ENCODE data around the gene BLTP3A.
"Not testable (repeated sequence)": the region's sequence is repeated elsewhere in the genome, so short reads cannot be mapped to it uniquely, and the experiment has no call there.

Gene BLTP3A, protein sequence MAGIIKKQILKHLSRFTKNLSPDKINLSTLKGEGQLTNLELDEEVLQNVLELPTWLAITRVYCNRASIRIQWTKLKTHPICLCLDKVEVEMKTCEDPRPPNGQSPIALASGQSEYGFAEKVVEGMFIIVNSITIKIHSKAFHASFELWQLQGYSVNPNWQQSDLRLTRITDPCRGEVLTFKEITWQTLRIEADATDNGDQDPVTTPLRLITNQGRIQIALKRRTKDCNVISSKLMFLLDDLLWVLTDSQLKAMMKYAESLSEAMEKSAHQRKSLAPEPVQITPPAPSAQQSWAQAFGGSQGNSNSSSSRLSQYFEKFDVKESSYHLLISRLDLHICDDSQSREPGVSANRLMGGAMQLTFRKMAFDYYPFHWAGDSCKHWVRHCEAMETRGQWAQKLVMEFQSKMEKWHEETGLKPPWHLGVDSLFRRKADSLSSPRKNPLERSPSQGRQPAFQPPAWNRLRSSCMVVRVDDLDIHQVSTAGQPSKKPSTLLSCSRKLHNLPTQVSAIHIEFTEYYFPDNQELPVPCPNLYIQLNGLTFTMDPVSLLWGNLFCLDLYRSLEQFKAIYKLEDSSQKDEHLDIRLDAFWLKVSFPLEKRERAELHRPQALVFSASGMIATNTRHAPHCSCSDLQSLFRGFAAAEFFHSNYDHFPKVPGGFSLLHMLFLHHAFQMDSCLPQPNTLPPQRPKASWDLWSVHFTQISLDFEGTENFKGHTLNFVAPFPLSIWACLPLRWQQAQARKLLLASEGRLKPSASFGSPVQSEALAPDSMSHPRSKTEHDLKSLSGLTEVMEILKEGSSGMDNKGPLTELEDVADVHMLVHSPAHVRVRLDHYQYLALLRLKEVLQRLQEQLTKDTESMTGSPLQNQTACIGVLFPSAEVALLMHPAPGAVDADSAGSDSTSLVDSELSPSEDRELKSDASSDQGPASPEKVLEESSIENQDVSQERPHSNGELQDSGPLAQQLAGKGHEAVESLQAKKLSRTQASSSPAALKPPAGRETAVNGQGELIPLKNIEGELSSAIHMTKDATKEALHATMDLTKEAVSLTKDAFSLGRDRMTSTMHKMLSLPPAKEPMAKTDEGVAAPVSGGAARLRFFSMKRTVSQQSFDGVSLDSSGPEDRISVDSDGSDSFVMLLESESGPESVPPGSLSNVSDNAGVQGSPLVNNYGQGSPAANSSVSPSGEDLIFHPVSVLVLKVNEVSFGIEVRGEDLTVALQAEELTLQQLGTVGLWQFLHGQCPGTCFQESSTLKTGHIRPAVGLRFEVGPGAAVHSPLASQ (N-terminal part only)

GRCh38 chr6:34791701-34792604 is at the start of gene BLTP3A:
TSS of gene BLTP3A (plus strand) at chr6:34792083. CDS start at chr6:34792251, 168 bp downstream.
- intact Hi-C loops (cut with DNase I; ENCODE audit: low total_unique reads): loop anchor here (5.0 kb wide), 1 partner anchor 95 kb away; the partner anchor contains the start of genes ANKS1A and TAF11
- H3K27me3 ChIP-seq: no peaks in the 10 kb centered on the region
- TF ChIP-seq CTCF (IDR thresholded peaks at IDR 0.05): peak in 1 of 2 experiments; percentile 15
- no peaks in the 10 kb centered on the region for H3K9me3 ChIP-seq
- DNase-seq: peak; percentile 49 to 81
- H3K36me3 ChIP-seq: no peaks in the 10 kb centered on the region
- H3K4me3 ChIP-seq: peak within 1 kb of the TSS; percentile 70 to 76
- H3K27ac ChIP-seq: peak within 1 kb of the TSS; percentile 87 to 88
- H3K4me1 ChIP-seq: peaks cover 0 to 17% (median 13%) of the 10 kb centered on the region in 4 donors

DNA sequence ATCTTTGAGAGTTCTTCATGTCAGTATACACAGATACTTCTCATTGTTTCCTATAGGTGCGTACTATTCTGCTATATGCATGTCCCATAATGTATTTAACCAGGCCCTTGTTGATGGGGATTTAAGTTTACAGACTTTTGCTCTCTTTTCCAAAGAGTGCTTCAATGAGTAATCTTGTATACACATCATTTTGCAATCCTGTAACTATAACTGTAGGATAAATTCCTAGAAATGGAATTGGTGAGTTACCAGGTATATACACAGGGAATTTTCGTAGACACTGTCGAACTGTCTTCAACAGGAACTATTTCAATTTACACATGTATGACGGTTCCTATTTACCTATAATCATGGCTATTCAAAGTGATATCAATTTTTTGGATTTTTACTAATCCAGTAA is 49.8 kb upstream of the BLTP3A start:
- intact Hi-C loops (cut with DNase I; ENCODE audit: low total_unique reads): no loop called here
- TF ChIP-seq CTCF (IDR thresholded peaks at IDR 0.05): no peak
- DNase-seq: no peak
- Histone ChIP-seq H3K27ac (no peak overlapping the region), H3K36me3 (no peaks in the 10 kb centered on the region), H3K27me3 (no peaks in the 10 kb centered on the region), H3K9me3 (no peaks in the 10 kb centered on the region), H3K4me1 (no peaks in the 10 kb centered on the region), H3K4me3 (no peak overlapping the region)

DNA sequence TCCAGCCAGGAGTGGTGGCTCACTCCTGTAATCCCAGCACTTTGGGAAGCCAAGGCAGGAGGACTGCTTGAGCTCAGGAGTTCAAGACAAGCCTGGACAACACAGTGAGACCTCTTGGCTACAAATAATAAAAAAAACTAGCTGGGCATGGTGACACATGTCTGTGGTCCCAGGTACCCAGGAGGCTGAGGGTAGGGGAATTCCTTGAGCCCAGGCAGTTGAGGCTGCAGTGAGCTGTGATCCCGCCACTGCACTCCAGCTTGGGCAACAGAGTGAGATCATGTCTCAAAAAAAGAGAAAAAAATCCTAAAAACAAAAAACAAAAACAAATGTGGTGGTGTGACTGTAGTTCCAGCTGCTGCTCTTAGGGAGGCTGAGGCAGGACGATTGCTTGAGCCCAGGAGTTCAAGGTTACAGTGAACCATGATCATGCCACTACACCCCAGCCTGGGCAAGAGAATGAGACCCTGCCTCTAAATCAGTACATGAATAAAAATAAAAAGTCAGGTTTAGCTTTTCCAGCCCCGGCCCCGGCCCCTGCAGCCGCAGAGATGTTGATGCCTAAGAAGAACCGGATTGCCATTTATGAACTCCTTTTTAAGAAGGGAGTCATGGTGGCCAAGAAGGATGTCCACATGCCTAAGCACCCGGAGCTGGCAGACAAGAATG is 48.1 kb upstream of the BLTP3A start:
- Histone ChIP-seq H3K27ac (no peak overlapping the region), H3K9me3 (no peaks in the 10 kb centered on the region), H3K4me3 (no peak overlapping the region), H3K36me3 (no peaks in the 10 kb centered on the region), H3K4me1 (no peaks in the 10 kb centered on the region), H3K27me3 (no peaks in the 10 kb centered on the region)
- TF ChIP-seq CTCF (IDR thresholded peaks at IDR 0.05): no peak
- DNase-seq: no peak
- intact Hi-C loops (cut with DNase I; ENCODE audit: low total_unique reads): no loop called here

- DNase-seq; H3K4me3 ChIP-seq; intact Hi-C loops (cut with DNase I; ENCODE audit: low total_unique reads); H3K4me1 ChIP-seq; H3K27me3 ChIP-seq; H3K27ac ChIP-seq; H3K36me3 ChIP-seq; H3K9me3 ChIP-seq: not testable (repeated sequence)
Measured at GRCh38 chr6:34744294-34744647, 47.6 kb upstream of the BLTP3A start.
